ENCODE measurements around the gene TCTN1.
"Not testable (repeated sequence)": the region's sequence is repeated elsewhere in the genome, so short reads cannot be mapped to it uniquely, and the experiment has no call there.

Gene TCTN1

GRCh38 chr12:110640275-110641025 lies 26.5 kb downstream of the TCTN1 start:
- DNase-seq: no peak

- DNase-seq: no peak
These were observed 27.6 kb downstream of the TCTN1 start for GRCh38 chr12:110641521-110641920.

- no peak for DNase-seq
These were observed 33.7 kb downstream of the TCTN1 start for GRCh38 chr12:110647631-110648040.

- DNase-seq: no peak
These were observed 35.5 kb downstream of the TCTN1 start for GRCh38 chr12:110649341-110649847.

- not testable (repeated sequence) for DNase-seq
These were observed 40.3 kb downstream of the TCTN1 start for GRCh38 chr12:110654238-110654637.

GRCh38 chr12:110656071-110656655 lies 42.2 kb downstream of the TCTN1 start:
- DNase-seq: no peak

- DNase-seq: no peak
These were observed 43.8 kb downstream of the TCTN1 start for GRCh38 chr12:110657747-110658146.

- no peak for DNase-seq
These were observed 44.3 kb downstream of the TCTN1 start for GRCh38 chr12:110658242-110658641.

GRCh38 chr12:110658878-110659277 lies 44.9 kb downstream of the TCTN1 start:
- DNase-seq: no peak

GRCh38 chr12:110661337-110661972 lies 47.5 kb downstream of the TCTN1 start:
- no peak for DNase-seq

- DNase-seq: no peak
These were observed 53.0 kb downstream of the TCTN1 start for GRCh38 chr12:110666892-110667291.

- no peak for DNase-seq
These were observed 53.7 kb downstream of the TCTN1 start for GRCh38 chr12:110667671-110668070.

- no peak for DNase-seq
These were observed 54.7 kb downstream of the TCTN1 start for GRCh38 chr12:110668480-110669192.

- DNase-seq: no peak
These were observed 55.2 kb downstream of the TCTN1 start for GRCh38 chr12:110669193-110669502.

- no peak for DNase-seq
These were observed 56.3 kb downstream of the TCTN1 start for GRCh38 chr12:110670161-110670701.

- no peak for DNase-seq
These were observed 62.2 kb downstream of the TCTN1 start for GRCh38 chr12:110676171-110676570.

- no peak for DNase-seq
These were observed 63.4 kb downstream of the TCTN1 start for GRCh38 chr12:110677206-110677911.

GRCh38 chr12:110677982-110678381 lies 64.1 kb downstream of the TCTN1 start:
- DNase-seq: no peak

GRCh38 chr12:110679201-110679600 lies 65.3 kb downstream of the TCTN1 start:
- no peak for DNase-seq

- DNase-seq: no peak
These were observed 66.1 kb downstream of the TCTN1 start for GRCh38 chr12:110680032-110680431.

GRCh38 chr12:110683888-110684287 lies 70.0 kb downstream of the TCTN1 start:
- DNase-seq: no peak

- no peak for DNase-seq
These were observed 70.4 kb downstream of the TCTN1 start for GRCh38 chr12:110684312-110684836.
